ENCODE results near the gene CALN1. TPM values are rescaled to one million over a fixed set of nuclear protein-coding genes. Genes with fewer than 3 reads are reported as not detected.

The CALN1 gene
- total and polyA plus RNA-seq, 12 donors: not detected

- 80% methylated on average over 9 of the region's 9 CpGs for WGBS, 2 donors
- ATAC-seq (no peak), DNase-seq (no peak)
- Histone ChIP-seq H3K4me1 (no peaks in the 10 kb centered on the region), H3K4me3 (no peak overlapping the region), H3K36me3 (no peaks in the 10 kb centered on the region), H3K9me3 (no peaks in the 10 kb centered on the region), H3K27ac (no peak overlapping the region), H3K27me3 (peaks cover 0 to 23% (median 0%) of the 10 kb centered on the region in 7 donors)
- no peak for TF ChIP-seq CTCF (IDR thresholded peaks at IDR 0.05)
- intact Hi-C loops (cut with DNase I): no loop called here
These were observed 104.6 kb downstream of the CALN1 start for GRCh38 chr7:72307566-72307965.

- Histone ChIP-seq H3K36me3 (no peaks in the 10 kb centered on the region), H3K4me1 (no peaks in the 10 kb centered on the region), H3K4me3 (no peak overlapping the region), H3K27me3 (peaks cover 0 to 10% (median 0%) of the 10 kb centered on the region in 7 donors), H3K9me3 (no peaks in the 10 kb centered on the region), H3K27ac (no peak overlapping the region)
- intact Hi-C loops (cut with DNase I): no loop called here
- no peak for ATAC-seq
- no peak for DNase-seq
- WGBS, 2 donors: 61 to 78% methylated on average over 1 of the region's 1 CpG
- TF ChIP-seq CTCF (IDR thresholded peaks at IDR 0.05): no peak
These were observed 113.2 kb downstream of the CALN1 start for GRCh38 chr7:72298912-72299311.

- 88% methylated on average over 5 of the region's 5 CpGs for WGBS, 2 donors
- Histone ChIP-seq H3K27ac (no peak overlapping the region), H3K4me1 (no peaks in the 10 kb centered on the region), H3K36me3 (no peaks in the 10 kb centered on the region), H3K27me3 (peaks cover 0 to 10% (median 0%) of the 10 kb centered on the region in 7 donors), H3K9me3 (no peaks in the 10 kb centered on the region), H3K4me3 (no peak overlapping the region)
- no peak for TF ChIP-seq CTCF (IDR thresholded peaks at IDR 0.05)
- intact Hi-C loops (cut with DNase I): no loop called here
- no peak for ATAC-seq
- no peak for DNase-seq
These were observed 114.0 kb downstream of the CALN1 start for GRCh38 chr7:72298091-72298490.

GRCh38 chr7:72297636-72298035, 114.5 kb downstream of the CALN1 start:
- DNase-seq (no peak), ATAC-seq (no peak)
- no peak overlapping the region for H3K4me3 ChIP-seq
- 76 to 84% methylated on average over 3 of the region's 3 CpGs for WGBS, 2 donors
- TF ChIP-seq CTCF (IDR thresholded peaks at IDR 0.05): no peak
- peaks cover 0 to 10% (median 0%) of the 10 kb centered on the region in 7 donors for H3K27me3 ChIP-seq
- H3K9me3 ChIP-seq: no peaks in the 10 kb centered on the region
- intact Hi-C loops (cut with DNase I): no loop called here
- no peak overlapping the region for H3K27ac ChIP-seq
- no peaks in the 10 kb centered on the region for H3K4me1 ChIP-seq
- no peaks in the 10 kb centered on the region for H3K36me3 ChIP-seq

All from heart right ventricle (tissue), 16 donors.